Right lobe of liver (tissue), 4 donors: Measurements from ENCODE around the gene TRAPPC2.

Source experiments
- CTCF ChIP-seq, 4 donors: fragments of 200-600 bp in 3 of 4; fragments of 450-650 bp in 1 of 4; IDR thresholded peaks; one replicate each; pipeline versions ENCODE4 v1.5.1 to v1.8.0; 2016 to 2022; ENCODE audit warnings: antibody characterized with exemption in 4 of 4, mild to moderate bottlenecking in 2 of 4
- POLR2A ChIP-seq: fragments of 450-650 bp; IDR thresholded peaks from one replicate; pipeline ENCODE4 v1.6.1; 2017; ENCODE audit warnings: antibody characterized with exemption, mild to moderate bottlenecking
- donor health status: DM: no; HTN: no; CAD: no.
- donor health status: DM: no; HTN: no; CAD: no.
- donor health status: DM: no; HTN: yes; CAD: no.

- TF ChIP-seq CTCF (IDR thresholded peaks at IDR 0.05) = no peak
- TF ChIP-seq POLR2A = no peak
These were observed 44.5 kb upstream of the TRAPPC2 start for GRCh38 chrX:13778916-13779315.
